Measurements from ENCODE around the gene SLC18A2.

GRCh38 chr10:117223693-117224430 is 17.1 kb upstream of the SLC18A2 start:
- TF ChIP-seq CTCF (IDR thresholded peaks at IDR 0.05) (no peak), POLR2A (IDR thresholded peaks at IDR 0.05) (no peak)
